GM19463 (cell line): ENCODE results near the gene XRCC1.
"Not testable (repeated sequence)": the region's sequence is repeated elsewhere in the genome, so short reads cannot be mapped to it uniquely, and the experiment has no call there.

Source experiments
- ATAC-seq: cut with Tn5 transposase; IDR thresholded peaks from one replicate; pipeline ENCODE4 v1.9.1; 2021; ENCODE audit warnings: mild to moderate bottlenecking, moderate library complexity; ENCODE audit not compliant: unreplicated experiment

Gene XRCC1

GRCh38 chr19:43548706-43549105, 26.6 kb downstream of the XRCC1 start:
- no peak for ATAC-seq

DNA sequence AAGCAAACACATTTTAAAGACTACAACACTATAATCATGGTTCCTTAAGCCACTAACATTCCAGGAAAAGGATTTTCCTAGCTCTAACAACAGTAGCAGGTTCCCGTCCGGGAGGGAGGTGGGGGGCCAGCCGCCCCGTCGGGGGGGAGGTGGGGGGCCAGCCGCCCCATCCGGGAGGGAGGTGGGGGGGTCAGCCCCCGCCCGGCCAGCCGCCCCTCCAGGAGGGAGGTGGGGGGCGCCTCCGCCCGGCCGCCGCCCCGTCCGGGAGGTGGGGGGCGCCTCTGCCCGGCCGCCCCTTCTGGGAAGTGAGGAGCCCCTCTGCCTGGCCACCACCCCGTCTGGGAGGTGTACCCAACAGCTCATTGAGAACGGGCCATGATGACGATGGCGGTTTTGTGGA, 27.4 kb downstream of the XRCC1 start:
- not testable (repeated sequence) for ATAC-seq

DNA sequence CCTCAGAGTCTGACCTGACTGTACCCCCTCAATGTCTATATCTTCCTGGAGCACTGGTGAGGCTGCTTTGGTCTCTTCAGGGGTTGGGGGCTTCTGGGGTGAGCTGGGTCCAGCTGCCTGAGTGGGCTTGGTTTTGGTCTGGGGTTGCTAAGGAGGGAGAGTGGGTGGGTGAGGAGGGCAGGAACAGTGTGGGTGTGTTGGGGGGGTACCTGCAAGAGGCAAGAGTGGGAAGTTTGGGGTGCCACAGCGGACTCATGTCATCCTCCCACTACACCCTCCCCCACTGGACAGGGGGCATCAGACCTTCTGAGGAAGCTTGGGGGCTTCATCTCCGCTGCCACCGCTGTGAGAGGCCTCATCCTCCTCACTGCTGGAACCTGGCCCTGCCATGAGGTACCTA, 28.7 kb downstream of the XRCC1 start:
- ATAC-seq = no peak

- no peak for ATAC-seq
Measured at GRCh38 chr19:43545981-43546380, 29.3 kb downstream of the XRCC1 start.

DNA sequence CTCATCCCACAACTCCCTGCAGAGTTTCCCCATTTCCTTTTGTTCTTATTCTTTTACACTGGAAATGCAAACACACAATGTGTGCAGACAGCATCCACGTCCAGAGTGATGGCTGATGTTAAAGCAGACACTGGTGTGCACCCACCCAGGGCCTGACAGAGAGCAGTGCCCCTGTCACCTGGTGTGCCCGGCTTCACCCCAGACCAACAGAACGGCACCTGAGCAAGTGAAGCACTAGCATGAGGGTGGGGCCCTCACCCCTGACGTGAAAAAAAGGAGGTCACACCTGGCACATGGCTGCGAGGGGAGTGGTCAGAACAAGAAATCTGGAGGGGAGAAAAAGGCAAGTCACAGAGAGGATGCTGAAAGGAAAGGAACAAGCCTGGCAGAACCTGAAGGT, 30.1 kb downstream of the XRCC1 start:
- ATAC-seq = no peak

DNA sequence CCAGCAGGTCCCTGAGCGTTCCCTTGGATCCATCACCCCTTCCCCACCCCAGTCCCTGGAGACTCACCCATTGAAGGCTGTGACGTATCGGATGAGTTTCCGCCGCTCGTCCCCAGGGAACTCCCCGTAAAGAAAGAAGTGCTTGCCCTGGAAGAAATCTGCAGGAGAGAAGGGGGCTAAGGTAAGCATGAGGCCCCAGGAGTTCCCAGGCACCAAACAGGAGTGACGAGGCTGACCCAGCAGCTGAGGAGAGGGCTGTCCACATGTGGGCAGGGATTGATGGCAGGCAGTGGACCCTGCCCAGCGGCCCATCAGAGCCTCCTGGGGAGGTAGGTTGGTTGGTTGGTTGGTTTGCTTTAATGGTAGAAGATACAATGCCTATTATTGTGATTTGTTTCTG, 31.2 kb downstream of the XRCC1 start:
- no peak for ATAC-seq

GRCh38 chr19:43541920-43542650, 33.2 kb downstream of the XRCC1 start:
- no peak for ATAC-seq

GRCh38 chr19:43540381-43540780, 34.9 kb downstream of the XRCC1 start:
- ATAC-seq = no peak

- ATAC-seq = no peak
Measured at GRCh38 chr19:43538922-43539321, 36.4 kb downstream of the XRCC1 start.

DNA sequence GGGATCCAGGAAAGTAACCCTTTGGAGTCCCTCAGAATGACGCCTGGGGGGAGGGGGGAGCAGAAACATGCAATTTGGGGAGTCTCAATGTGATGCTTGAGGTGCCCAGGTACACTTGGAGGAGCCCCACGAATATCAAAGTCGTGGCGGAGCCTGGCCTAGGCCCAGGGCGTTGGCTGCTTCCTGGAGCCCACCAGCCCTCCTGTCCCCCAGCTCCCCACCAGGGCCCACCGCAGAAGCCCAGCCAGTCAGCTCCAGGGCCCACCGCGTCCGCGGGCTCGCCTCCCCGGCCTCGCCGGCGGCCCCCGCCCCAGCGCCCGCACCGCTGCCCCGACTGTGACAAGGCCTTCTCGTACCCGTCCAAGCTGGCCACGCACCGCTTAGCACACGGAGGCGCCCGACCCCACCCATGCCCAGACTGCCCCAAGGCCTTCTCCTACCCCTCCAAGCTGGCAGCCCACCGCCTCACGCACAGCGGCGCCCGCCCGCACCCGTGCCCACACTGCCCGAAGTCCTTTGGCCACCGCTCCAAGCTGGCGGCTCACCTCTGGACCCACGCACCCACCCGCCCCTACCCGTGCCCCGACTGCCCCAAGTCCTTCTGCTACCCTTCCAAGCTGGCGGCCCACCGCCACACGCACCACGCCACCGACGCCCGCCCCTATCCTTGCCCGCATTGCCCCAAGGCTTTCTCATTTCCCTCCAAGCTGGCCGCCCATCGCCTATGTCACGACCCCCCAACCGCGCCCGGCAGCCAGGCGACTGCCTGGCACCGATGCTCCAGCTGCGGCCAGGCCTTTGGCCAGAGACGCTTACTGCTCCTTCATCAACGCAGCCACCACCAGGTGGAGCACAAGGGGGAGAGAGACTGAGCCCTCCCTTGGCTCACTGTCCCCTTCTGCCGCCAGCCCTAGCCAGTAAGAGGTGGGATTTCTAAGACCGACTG, 40.2 kb downstream of the XRCC1 start:
- no peak for ATAC-seq

- ATAC-seq = no peak
Measured at GRCh38 chr19:43534305-43534815, 41.0 kb downstream of the XRCC1 start.

DNA sequence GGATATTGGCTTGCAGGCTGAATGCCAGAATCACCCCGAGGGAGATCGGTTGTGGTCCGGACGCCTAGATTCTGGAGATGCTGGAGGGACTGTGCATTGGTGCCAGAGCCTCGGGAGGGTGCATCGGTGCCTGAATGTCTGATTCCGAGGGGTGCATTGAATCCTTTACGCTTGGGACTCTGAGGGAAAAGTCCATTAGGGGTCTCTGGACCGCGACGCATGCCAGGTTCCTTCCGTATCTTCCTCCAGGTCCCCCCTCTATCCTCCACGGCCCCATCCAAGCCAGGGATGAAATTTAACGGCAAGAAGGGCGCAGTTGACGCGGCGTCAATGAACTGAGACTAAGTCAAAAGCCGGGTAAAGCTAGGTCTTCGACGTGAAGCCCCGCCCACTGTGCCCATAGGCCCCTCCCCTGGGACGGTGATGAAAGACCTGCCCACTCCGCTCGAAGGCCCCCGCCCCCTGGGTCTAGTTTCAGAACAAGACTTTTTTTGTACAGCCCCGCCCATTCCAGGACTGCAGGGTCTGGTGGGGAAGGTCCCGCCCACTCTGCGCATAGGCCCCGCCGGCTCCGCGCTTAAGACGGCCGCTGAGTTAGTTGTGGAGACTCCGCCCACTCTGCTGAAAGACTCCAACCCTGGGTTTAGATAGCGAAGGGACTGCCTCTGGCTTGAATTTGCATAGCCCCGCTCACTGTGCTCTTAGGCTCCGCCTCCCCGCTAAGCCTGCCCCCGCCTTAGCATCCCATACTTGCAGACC, 41.6 kb downstream of the XRCC1 start:
- peak; percentile 51 for ATAC-seq

GRCh38 chr19:43532962-43533545, 42.3 kb downstream of the XRCC1 start, which contains the start of gene ZNF575:
TSS of gene ZNF575 (plus strand) at chr19:43533188. CDS start at chr19:43534423, 1,235 bp downstream.
- ATAC-seq = peak; percentile 62

DNA sequence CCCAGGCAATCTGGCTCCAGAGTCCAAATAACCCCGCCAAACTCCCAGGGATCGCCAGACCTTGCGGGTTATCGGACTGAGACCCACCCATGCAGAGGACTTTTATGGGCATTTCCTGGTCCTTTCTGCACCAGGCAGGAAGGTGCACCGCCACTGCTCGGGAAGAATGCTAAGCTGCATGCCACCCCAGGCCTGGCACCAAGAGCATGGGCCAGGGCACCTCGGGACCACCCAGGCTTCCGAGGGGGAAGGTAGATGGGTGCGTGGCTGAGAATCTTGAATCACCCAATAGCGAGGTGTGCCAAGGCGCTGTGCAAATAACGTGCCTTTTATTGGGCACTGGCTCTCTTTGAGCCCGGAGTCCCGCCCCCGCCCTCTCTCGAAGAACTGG, 42.8 kb downstream of the XRCC1 start:
- ATAC-seq = no peak

GRCh38 chr19:43527860-43528622, 47.3 kb downstream of the XRCC1 start:
- no peak for ATAC-seq

GRCh38 chr19:43526884-43527859, 48.2 kb downstream of the XRCC1 start, which contains the start of gene ETHE1:
TSS of gene ETHE1 (minus strand) at chr19:43527201. CDS start at chr19:43527177, 24 bp downstream.
- ATAC-seq = peak; percentile 82

GRCh38 chr19:43525836-43526771, 49.2 kb downstream of the XRCC1 start:
- no peak for ATAC-seq
